HepG2 (cell line): ENCODE measurements around the gene EIF2B1. TPM values are rescaled to one million over a fixed set of nuclear protein-coding genes. Genes with fewer than 3 reads are reported as not detected.

Experiments
- ATAC-seq: fragments of 200-7000 bp; cut with Tn5 transposase; 3 replicates; pipeline ENCODE4 v1.9.1; 2020; ENCODE audit warnings: mild to moderate bottlenecking, moderate library complexity
- BruUV-seq: library from RNA; stranded (reverse); fragments of 400-500 nt; replicated peaks from 2 replicates; lab custom pipeline; 2021; lab: Mats Ljungman, UMichigan
- CTCF ChIA-PET: fragments of 300-600 bp; formaldehyde crosslinking; extraction: SDS; loops from one replicate; lab custom pipeline; 2021; ENCODE audit warnings: low total read pairs, inconsistent platforms, low intra/inter-chr PET ratio; lab: Yijun Ruan, JAX
- POLR2A ChIA-PET: fragments of 350-600 bp; sonication (Branson Sonifier 250); formaldehyde crosslinking; loops from one replicate; lab custom pipeline; 2020; ENCODE audit warnings: antibody characterized with exemption, inconsistent platforms; lab: Yijun Ruan, JAX
- DNase-seq: peaks from one replicate; pipeline ENCODE4 v3.0.0-alpha.2; 2015; ENCODE audit warnings: low spot score
- FAIRE-seq: peaks from 3 replicates; lab custom pipeline; 2011; peaks lifted over from hg19 to GRCh38; lab: Jason Lieb, UNC
- H2AFZ ChIP-seq: one replicate; pipeline ENCODE4 v1.6.1; 2011; ENCODE audit warnings: low read length, inconsistent platforms
- H3K27ac ChIP-seq: fragments of 300-600 bp; 3 replicates; pipeline ENCODE4 v1.8.0; 2011; ENCODE audit warnings: mixed run types, mild to moderate bottlenecking, mixed read lengths, low read length, inconsistent platforms; ENCODE audit not compliant: insufficient read depth; ENCODE audit errors: extremely low read length
- H3K27me3 ChIP-seq, 2 experiments: fragments of 200-600 bp in 1 of 2; 2 replicates in 1 of 2; 3 replicates in 1 of 2; pipeline versions ENCODE4 v1.6.0 to v1.8.0; 2011; ENCODE audit warnings: low read length in 2 of 2, mild to moderate bottlenecking in 2 of 2, moderate library complexity in 2 of 2, inconsistent platforms in 1 of 2; ENCODE audit not compliant: insufficient read depth in 2 of 2, control insufficient read depth in 1 of 2
- H3K36me3 ChIP-seq, 2 experiments: fragments of 200-600 bp in 1 of 2; replicated peaks in 1 of 2; 2 replicates in 1 of 2; 3 replicates in 1 of 2; pipeline versions ENCODE4 v1.5.1 to v1.8.0; 2011; ENCODE audit warnings: low read length in 2 of 2, inconsistent platforms in 1 of 2; ENCODE audit not compliant: insufficient read depth in 2 of 2, control insufficient read depth in 1 of 2
- H3K4me1 ChIP-seq: 2 replicates; pipeline ENCODE4 v1.5.1; 2012; ENCODE audit warnings: low read length, inconsistent platforms; ENCODE audit not compliant: insufficient read depth
- H3K4me2 ChIP-seq: 2 replicates; pipeline ENCODE4 v1.6.0; 2011; ENCODE audit warnings: low read depth, low read length, inconsistent platforms
- H3K4me3 ChIP-seq, 3 experiments: fragments of 200-600 bp in 1 of 3; sonication (generic), shearing (Covaris generic) in 1 of 3; replicated peaks in 1 of 3; 2 replicates each; pipeline ENCODE4 v1.5.1; 2011 to 2016; ENCODE audit warnings: low read length in 3 of 3, inconsistent platforms in 2 of 3, low read depth in 2 of 3, mild to moderate bottlenecking in 2 of 3, control low read depth in 1 of 3, mixed read lengths in 1 of 3; ENCODE audit not compliant: insufficient read depth in 1 of 3
- H3K79me2 ChIP-seq: one replicate; pipeline ENCODE4 v1.6.1; 2011; ENCODE audit warnings: low read length, inconsistent platforms; ENCODE audit not compliant: insufficient read depth
- H3K9ac ChIP-seq: 2 replicates; pipeline ENCODE4 v1.6.0; 2011; ENCODE audit warnings: mild to moderate bottlenecking, low read depth, low read length, inconsistent platforms; ENCODE audit not compliant: insufficient read depth
- H3K9me3 ChIP-seq: 2 replicates; pipeline ENCODE4 v1.5.1; 2012; ENCODE audit warnings: mild to moderate bottlenecking, low read length
- H4K20me1 ChIP-seq: 2 replicates; pipeline ENCODE4 v1.6.0; 2011; ENCODE audit warnings: inconsistent platforms, mild to moderate bottlenecking, low read length, moderate library complexity; ENCODE audit not compliant: insufficient read depth
- DRAP1 ChIP-seq: IDR thresholded peaks from 2 replicates; pipeline ENCODE4 v1.6.1; 2016; ENCODE audit warnings: missing genetic modification reagents, missing compliant biosample characterization
- GPN1 ChIP-seq: sonication (generic); formaldehyde crosslinking; IDR thresholded peaks from 2 replicates; pipeline ENCODE4 v1.5.1; 2020; ENCODE audit warnings: missing genetic modification reagents, borderline replicate concordance
- HNRNPLL ChIP-seq: fragments of 200-400 bp; formaldehyde crosslinking; IDR thresholded peaks from 2 replicates; pipeline ENCODE4 v1.6.1; 2017; ENCODE audit warnings: mild to moderate bottlenecking, low read depth, low read length; ENCODE audit not compliant: poor library complexity, severe bottlenecking
- HOXA3 ChIP-seq: sonication (generic); formaldehyde crosslinking; IDR thresholded peaks from 2 replicates; pipeline ENCODE4 v1.5.0; 2020; ENCODE audit warnings: missing genetic modification reagents
- HOXA5 ChIP-seq: sonication (generic); formaldehyde crosslinking; IDR thresholded peaks from 2 replicates; pipeline ENCODE4 v1.4.0; 2020; ENCODE audit warnings: missing genetic modification reagents
- HOXA7 ChIP-seq: sonication (generic); formaldehyde crosslinking; IDR thresholded peaks from 2 replicates; pipeline ENCODE4 v1.8.1; 2022; ENCODE audit warnings: mild to moderate bottlenecking, missing genetic modification reagents, moderate library complexity
- KDM5B ChIP-seq: sonication (generic); formaldehyde crosslinking; IDR thresholded peaks from 2 replicates; pipeline ENCODE4 v1.4.0; 2020; ENCODE audit warnings: missing genetic modification reagents, mild to moderate bottlenecking, borderline replicate concordance
- MBD4 ChIP-seq: IDR thresholded peaks from 2 replicates; pipeline ENCODE4 v1.6.1; 2012; ENCODE audit warnings: low read length, inconsistent platforms, borderline replicate concordance
- NFE2L2 ChIP-seq: fragments of 150-350 bp; IDR thresholded peaks from 2 replicates; pipeline ENCODE4 v1.6.1; 2014; ENCODE audit warnings: low read length
- PLRG1 ChIP-seq: fragments of 450-650 bp; conservative IDR thresholded peaks from 2 replicates; pipeline ENCODE4 v1.6.1; 2016
- RFX5 ChIP-seq: IDR thresholded peaks from 2 replicates; pipeline ENCODE4 v1.6.1; 2011; ENCODE audit warnings: low read depth, low read length, improper control_type of control experiment
- SIN3A ChIP-seq: IDR thresholded peaks from 2 replicates; pipeline ENCODE4 v1.6.1; 2011; ENCODE audit warnings: low read depth, mild to moderate bottlenecking, control low read depth, low read length, borderline replicate concordance
- ZFP82 ChIP-seq: sonication (generic); formaldehyde crosslinking; IDR thresholded peaks from 2 replicates; pipeline ENCODE4 v1.5.1; 2020; ENCODE audit warnings: mild to moderate bottlenecking, missing genetic modification reagents, borderline replicate concordance
- ZFP91 ChIP-seq: sonication (generic); formaldehyde crosslinking; IDR thresholded peaks from 2 replicates; pipeline ENCODE4 v1.9.0; 2022; ENCODE audit warnings: missing genetic modification reagents, mild to moderate bottlenecking, borderline replicate concordance
- ZNF256 ChIP-seq: sonication (generic); formaldehyde crosslinking; conservative IDR thresholded peaks from 2 replicates; pipeline ENCODE4 v1.4.0; 2020; ENCODE audit warnings: missing genetic modification reagents
- ZNF30 ChIP-seq: sonication (generic); formaldehyde crosslinking; IDR thresholded peaks from 2 replicates; pipeline ENCODE4 v1.5.0; 2020; ENCODE audit warnings: mild to moderate bottlenecking, missing genetic modification reagents
- ZNF326 ChIP-seq: sonication (generic); formaldehyde crosslinking; IDR thresholded peaks from 2 replicates; pipeline ENCODE4 v1.4.0; 2020; ENCODE audit warnings: missing genetic modification reagents, borderline replicate concordance
- ZNF333 ChIP-seq: sonication (generic); formaldehyde crosslinking; IDR thresholded peaks from 2 replicates; pipeline ENCODE4 v1.4.0; 2020; ENCODE audit warnings: mild to moderate bottlenecking, missing genetic modification reagents, borderline replicate concordance
- ZNF598 ChIP-seq: sonication (generic); formaldehyde crosslinking; IDR thresholded peaks from 2 replicates; pipeline ENCODE4 v1.5.1; 2020; ENCODE audit warnings: mild to moderate bottlenecking, missing genetic modification reagents, borderline replicate concordance
- ZNF770 ChIP-seq: sonication (generic); formaldehyde crosslinking; IDR thresholded peaks from 2 replicates; pipeline ENCODE4 v1.5.0; 2020; ENCODE audit warnings: mild to moderate bottlenecking, missing genetic modification reagents
- ZNF891 ChIP-seq: sonication (generic); formaldehyde crosslinking; IDR thresholded peaks from 2 replicates; pipeline ENCODE4 v1.5.0; 2020; ENCODE audit warnings: mild to moderate bottlenecking, missing genetic modification reagents
- WGBS: methylation state at CpG from one replicate; pipeline ENCODE4 v1.1.6; 2017; ENCODE audit warnings: low lambda C conversion rate; 5-methylcytosine and 5-hydroxymethylcytosine counted together
- in situ Hi-C: cut with HindIII; loops from 2 replicates; pipeline ENCODE4 v1.10.0; 2017; ENCODE audit warnings: low pct_unique_long_range_greater_than_20kb; ENCODE audit not compliant: extremely low pct_ligation_motif_present
- intact Hi-C: fragments of 100-400 bp; cut with micrococcal nuclease; formaldehyde crosslinking; loops from one replicate; pipeline ENCODE4 v1.10.0; 2022; ENCODE audit not compliant: unreplicated experiment
- polyA plus RNA-seq, 8 experiments: library from polyadenylated mRNA; depleted of rRNA in 3 of 8; stranded (reverse) in 7 of 8; unstranded in 1 of 8; fragments of >200 nt; fragmentation: Illumina TruSeq in 4 of 8; extraction: Trizol in 4 of 8; gene quantifications; 2 replicates each; pipeline versions ENCODE4 v1.2.1 to v1.2.3, GENCODE V29; 2011 to 2016; ENCODE audit warnings: low read depth in 4 of 8, missing spikeins in 1 of 8, mixed read lengths in 1 of 8; ENCODE audit not compliant: insufficient read depth in 1 of 8
- total RNA-seq, 5 experiments: library from RNA; depleted of rRNA; stranded (reverse); fragments of >200 nt; fragmentation: Illumina TruSeq; extraction: Trizol; gene quantifications; 2 replicates each; pipeline ENCODE4 v1.2.3, GENCODE V29; 2016; ENCODE audit warnings: low read depth in 1 of 5

The EIF2B1 gene
- total and polyA plus RNA-seq, 2 of the 13 experiments (the other 11 are each of a cell fraction or from before 2014, with no cell fraction given): 18.7 to 37.4 TPM

- TF ChIP-seq ZFP91 (CRISPR knock-in tag) (peak; percentile 73; the same call in 1 of the 2 replicates), SIN3A (peak; percentile 87), RFX5 (0 out of 2 replicates have a peak, but pooled peaks have one; percentile 48), KDM5B (peak; percentile 63; the same call in 1 of the 2 replicates), HNRNPLL (peak; percentile 38), GPN1 (CRISPR knock-in tag) (no peak), ZNF256 (CRISPR knock-in tag) (0 out of 2 replicates have a peak, but pooled peaks have one; percentile 33), ZNF598 (CRISPR knock-in tag) (0 out of 2 replicates have a peak, but pooled peaks have one; percentile 30), HOXA5 (CRISPR knock-in tag) (peak; percentile 20; the same call in 1 of the 2 replicates), HOXA3 (CRISPR knock-in tag) (peak; percentile 96)
Observed at GRCh38 chr12:123670882-123671728, 37.6 kb upstream of the EIF2B1 start, which contains the start of gene TCTN2 (continued).

GRCh38 chr12:123667771-123668170 is 34.3 kb upstream of the EIF2B1 start:
- H3K9me3 ChIP-seq: no peaks in the 10 kb centered on the region
- WGBS: 57% methylated on average over 8 of the region's 8 CpGs
- intact Hi-C loops: no loop called here
- no peak overlapping the region for H3K27ac ChIP-seq
- H3K36me3 ChIP-seq: no peaks in the 10 kb centered on the region
- FAIRE-seq (no peak), DNase-seq (no peak), ATAC-seq (no peak)
- H3K4me3 ChIP-seq: no peak overlapping the region
- H4K20me1 ChIP-seq: no peaks in the 10 kb centered on the region
- BruUV-seq: no TSS peak
- H3K4me1 ChIP-seq: peaks cover 7% of the 10 kb centered on the region
- in situ Hi-C loops: no loop called here
- H3K9ac ChIP-seq: no peak overlapping the region
- H3K27me3 ChIP-seq: no peaks in the 10 kb centered on the region
- CTCF ChIA-PET: no interaction called here
- no peaks in the 10 kb centered on the region for H3K79me2 ChIP-seq
- H3K4me2 ChIP-seq: no peak overlapping the region
- H2AFZ ChIP-seq: no peak overlapping the region
- POLR2A ChIA-PET: no interaction called here
- TF ChIP-seq MBD4 (no peak), PLRG1 (no peak), HOXA7 (CRISPR knock-in tag) (no peak), DRAP1 (CRISPR knock-in tag) (no peak), ZNF326 (no peak), ZFP82 (CRISPR knock-in tag) (no peak), ZNF891 (no peak), NFE2L2 (no peak), ZNF333 (CRISPR knock-in tag) (no peak), ZNF770 (CRISPR knock-in tag) (no peak), ZNF30 (CRISPR knock-in tag) (no peak)
